ENCODE measurements around the gene EFNA3. TPM values are rescaled to one million over a fixed set of nuclear protein-coding genes. Genes with fewer than 3 reads are reported as not detected.
A peak's percentile ranks its signal among the peaks of the same experiment; 100 is the strongest.

The EFNA3 gene
- total RNA-seq, 1 experiment from 2014 or later: 12.5 TPM

DNA sequence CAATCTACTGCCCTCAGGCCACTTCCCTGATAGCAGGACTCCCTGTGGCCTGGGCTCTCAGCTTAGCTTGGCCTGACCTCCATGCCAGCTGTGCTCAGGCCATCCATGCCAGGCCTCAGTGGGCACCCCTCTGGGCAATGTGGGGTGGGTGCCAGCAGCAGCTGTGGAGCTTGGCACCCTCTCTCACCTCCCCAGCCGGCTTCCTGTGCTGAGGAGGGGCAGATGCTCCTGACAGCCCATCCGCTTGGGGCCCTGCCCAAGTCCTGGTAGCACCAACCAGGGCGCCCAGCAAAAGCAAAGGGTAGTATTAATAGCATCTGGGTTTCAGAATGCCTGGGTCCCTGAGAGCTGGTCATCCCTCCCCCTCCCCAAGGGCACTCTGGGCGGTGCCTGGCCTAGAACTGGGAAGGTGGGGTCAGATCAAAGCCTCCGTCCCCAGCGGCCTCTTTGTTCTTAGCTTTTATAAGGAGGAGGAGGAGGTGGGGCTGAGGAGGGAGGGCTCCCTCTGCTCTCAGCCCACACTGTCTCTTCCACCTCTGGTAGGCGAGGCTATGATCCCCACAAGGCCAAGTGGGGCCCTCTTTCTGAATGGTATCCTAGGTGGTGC is 9.0 kb upstream of the EFNA3 start (continued):
- no peak for TF ChIP-seq USF1 (CRISPR knock-in tag; IDR thresholded peaks at IDR 0.05)

DNA sequence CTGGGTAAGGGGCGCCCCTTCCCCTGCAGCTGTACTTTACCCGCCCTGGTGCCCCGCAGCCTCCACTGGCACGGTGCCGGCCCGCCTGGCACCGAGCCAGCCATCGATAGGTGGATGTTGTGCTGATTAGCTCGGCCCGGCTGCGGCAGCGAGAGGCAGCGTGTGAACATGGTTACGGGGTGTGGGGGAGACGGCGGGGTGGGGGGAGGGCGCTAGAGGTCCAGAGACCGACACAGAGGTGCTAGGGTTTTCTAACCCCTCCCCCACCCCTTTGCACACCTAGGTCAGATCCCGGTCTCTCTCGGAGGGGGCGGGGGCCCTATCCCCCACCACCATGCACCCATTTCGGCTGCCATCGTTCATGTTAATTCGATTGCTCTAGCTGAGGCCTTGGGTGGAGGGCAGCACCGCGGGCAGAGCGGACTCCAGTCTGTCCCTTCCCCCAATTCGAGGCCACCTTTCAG is 8.4 kb upstream of the EFNA3 start:
- CTCF ChIA-PET: interaction anchor here (0.6 to 4.8 kb wide), 25 partner anchors 8 to 405 kb away, joined by 3 to 62 read pairs (median 5); partner anchors contain the start of genes ADAM15, KRTCAP2 and PBXIP1
- Mint-ChIP-seq H3K4me3 (peak overlapping the region; percentile 75), H3K36me3 (peaks cover 24% of the 10 kb centered on the region), H3K27ac (no peak overlapping the region), H3K27me3 (ENCODE audit: low read depth) (peaks cover 28% of the 10 kb centered on the region), H3K4me1 (peaks cover 38% of the 10 kb centered on the region), H3K9me3 (no peaks in the 10 kb centered on the region)
- POLR2A ChIA-PET: interaction anchor here (0.6 to 2.1 kb wide), 5 partner anchors 10 to 242 kb away, joined by 3 to 10 read pairs (median 5); no protein-coding TSS in a partner anchor
- ATAC-seq (no peak), DNase-seq (ENCODE audit: low spot score) (no peak)
- TF ChIP-seq, protein P1, sequence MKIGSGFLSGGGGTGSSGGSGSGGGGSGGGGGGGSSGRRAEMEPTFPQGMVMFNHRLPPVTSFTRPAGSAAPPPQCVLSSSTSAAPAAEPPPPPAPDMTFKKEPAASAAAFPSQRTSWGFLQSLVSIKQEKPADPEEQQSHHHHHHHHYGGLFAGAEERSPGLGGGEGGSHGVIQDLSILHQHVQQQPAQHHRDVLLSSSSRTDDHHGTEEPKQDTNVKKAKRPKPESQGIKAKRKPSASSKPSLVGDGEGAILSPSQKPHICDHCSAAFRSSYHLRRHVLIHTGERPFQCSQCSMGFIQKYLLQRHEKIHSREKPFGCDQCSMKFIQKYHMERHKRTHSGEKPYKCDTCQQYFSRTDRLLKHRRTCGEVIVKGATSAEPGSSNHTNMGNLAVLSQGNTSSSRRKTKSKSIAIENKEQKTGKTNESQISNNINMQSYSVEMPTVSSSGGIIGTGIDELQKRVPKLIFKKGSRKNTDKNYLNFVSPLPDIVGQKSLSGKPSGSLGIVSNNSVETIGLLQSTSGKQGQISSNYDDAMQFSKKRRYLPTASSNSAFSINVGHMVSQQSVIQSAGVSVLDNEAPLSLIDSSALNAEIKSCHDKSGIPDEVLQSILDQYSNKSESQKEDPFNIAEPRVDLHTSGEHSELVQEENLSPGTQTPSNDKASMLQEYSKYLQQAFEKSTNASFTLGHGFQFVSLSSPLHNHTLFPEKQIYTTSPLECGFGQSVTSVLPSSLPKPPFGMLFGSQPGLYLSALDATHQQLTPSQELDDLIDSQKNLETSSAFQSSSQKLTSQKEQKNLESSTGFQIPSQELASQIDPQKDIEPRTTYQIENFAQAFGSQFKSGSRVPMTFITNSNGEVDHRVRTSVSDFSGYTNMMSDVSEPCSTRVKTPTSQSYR (CRISPR knock-in tag; IDR thresholded peaks at IDR 0.05): 0 out of 2 replicates have a peak, but pooled peaks have one; percentile 15
- no peak for TF ChIP-seq OVOL2 (CRISPR knock-in tag; IDR thresholded peaks at IDR 0.05; ENCODE audit: borderline replicate concordance)

DNA sequence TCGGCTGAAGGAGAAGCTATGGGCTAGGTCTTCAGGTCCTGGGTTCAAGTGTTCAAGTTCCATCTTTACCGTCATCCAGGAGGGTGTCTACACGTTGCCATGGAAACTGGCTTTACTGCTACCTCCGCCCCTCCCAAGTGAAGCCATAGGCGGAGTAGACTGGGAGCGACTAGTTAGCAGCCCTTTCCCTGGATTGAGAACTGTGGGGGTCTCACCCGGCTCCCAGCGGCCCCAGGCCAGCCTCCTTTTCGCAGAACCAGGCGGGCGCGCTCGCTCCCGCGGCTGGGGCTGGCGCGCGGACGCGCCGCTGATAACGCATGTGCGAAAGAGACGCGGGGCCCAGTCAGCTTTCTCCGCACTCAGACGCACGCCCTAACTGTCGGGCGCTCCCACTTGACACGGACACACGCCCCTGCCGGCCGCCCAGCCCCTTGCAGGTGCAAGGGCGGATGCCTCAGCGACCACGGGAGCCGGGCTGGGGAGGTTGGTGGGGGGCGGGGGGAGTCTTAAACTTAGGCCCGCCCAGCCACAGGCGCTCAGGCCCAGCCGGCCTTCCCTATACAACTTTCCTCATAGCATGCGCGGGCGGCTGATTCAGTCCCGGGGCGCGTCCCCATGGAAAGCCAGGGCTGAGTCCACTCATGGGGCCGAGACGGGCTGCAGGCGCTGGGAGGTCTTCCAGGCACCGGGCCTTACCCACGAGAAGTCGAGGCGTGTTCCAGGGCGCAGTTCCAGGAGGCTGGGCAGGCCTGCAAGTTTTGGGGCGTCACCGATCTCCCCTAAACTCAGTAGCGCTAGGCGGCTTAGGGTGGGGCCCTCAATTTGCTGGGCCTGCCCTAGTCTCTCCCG is 7.7 kb upstream of the EFNA3 start:
- ATAC-seq: peak; percentile 78
- ChIA-PET CTCF (interaction anchor here (0.6 to 4.8 kb wide), 21 partner anchors 9 to 406 kb away, joined by 3 to 62 read pairs (median 9); partner anchors contain the start of genes ADAM15, KRTCAP2 and PBXIP1), POLR2A (interaction anchor here (0.6 to 2.1 kb wide), 5 partner anchors 10 to 242 kb away, joined by 3 to 10 read pairs (median 5); no protein-coding TSS in a partner anchor)
- Mint-ChIP-seq H3K27ac (no peak overlapping the region), H3K4me3 (peak overlapping the region; percentile 75), H3K36me3 (peaks cover 24% of the 10 kb centered on the region), H3K9me3 (no peaks in the 10 kb centered on the region), H3K4me1 (peaks cover 41% of the 10 kb centered on the region), H3K27me3 (ENCODE audit: low read depth) (peaks cover 33% of the 10 kb centered on the region)
- peak; percentile 94 for DNase-seq (ENCODE audit: low spot score)
- TF ChIP-seq ATF1 (CRISPR knock-in tag; IDR thresholded peaks at IDR 0.05) (no peak), IRF2 (CRISPR knock-in tag; IDR thresholded peaks at IDR 0.05; ENCODE audit: borderline replicate concordance, low read depth) (no peak), EMX1 (CRISPR knock-in tag; IDR thresholded peaks at IDR 0.05) (0 out of 2 replicates have a peak, but pooled peaks have one; percentile 32), ARID4B (CRISPR knock-in tag; IDR thresholded peaks at IDR 0.05; ENCODE audit: borderline replicate concordance) (peak; percentile 17; the same call in 1 of the 2 replicates), ZNF416 (CRISPR knock-in tag; IDR thresholded peaks at IDR 0.05) (peak; percentile 12; the same call in 1 of the 2 replicates), AR (CRISPR knock-in tag; IDR thresholded peaks at IDR 0.05) (no peak), NR2C2 (CRISPR knock-in tag; IDR thresholded peaks at IDR 0.05) (no peak), CREM (CRISPR knock-in tag; IDR thresholded peaks at IDR 0.05) (0 out of 2 replicates have a peak, but pooled peaks have one; percentile 8), ZNF138 (CRISPR knock-in tag; conservative IDR thresholded peaks at IDR 0.05) (peak; percentile 71; the same call in 1 of the 2 replicates), ZNF121 (CRISPR knock-in tag; IDR thresholded peaks at IDR 0.05) (0 out of 2 replicates have a peak, but pooled peaks have one; percentile 17), RELA (CRISPR knock-in tag; IDR thresholded peaks at IDR 0.05; ENCODE audit: borderline replicate concordance) (no peak), SOX15 (CRISPR knock-in tag; IDR thresholded peaks at IDR 0.05) (no peak)
- TF ChIP-seq, protein P2, sequence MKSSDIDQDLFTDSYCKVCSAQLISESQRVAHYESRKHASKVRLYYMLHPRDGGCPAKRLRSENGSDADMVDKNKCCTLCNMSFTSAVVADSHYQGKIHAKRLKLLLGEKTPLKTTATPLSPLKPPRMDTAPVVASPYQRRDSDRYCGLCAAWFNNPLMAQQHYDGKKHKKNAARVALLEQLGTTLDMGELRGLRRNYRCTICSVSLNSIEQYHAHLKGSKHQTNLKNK (CRISPR knock-in tag; IDR thresholded peaks at IDR 0.05): peak; percentile 66; the same call in 1 of the 2 replicates
